ENCODE data around the gene SLC8A1.

DNA sequence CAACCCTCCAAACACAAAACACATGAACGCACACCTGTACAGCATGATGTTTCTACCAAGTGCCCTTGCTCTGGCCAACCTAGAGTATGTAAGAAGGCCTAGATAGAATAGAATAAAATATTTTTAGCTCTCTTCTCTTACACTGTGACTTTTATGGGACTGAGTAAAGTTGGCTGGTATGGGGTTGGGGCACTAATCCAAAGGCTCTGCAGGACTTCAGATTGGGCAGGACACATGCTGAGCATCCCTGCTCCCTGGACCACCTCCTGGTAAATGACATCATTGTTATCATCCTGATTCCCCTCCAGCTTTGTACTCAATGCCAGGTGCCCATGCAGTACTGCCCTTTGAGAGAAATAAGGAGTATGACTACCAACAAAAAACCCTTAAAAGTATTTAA is 322.2 kb downstream of the SLC8A1 start:
- TF ChIP-seq, protein P1, sequence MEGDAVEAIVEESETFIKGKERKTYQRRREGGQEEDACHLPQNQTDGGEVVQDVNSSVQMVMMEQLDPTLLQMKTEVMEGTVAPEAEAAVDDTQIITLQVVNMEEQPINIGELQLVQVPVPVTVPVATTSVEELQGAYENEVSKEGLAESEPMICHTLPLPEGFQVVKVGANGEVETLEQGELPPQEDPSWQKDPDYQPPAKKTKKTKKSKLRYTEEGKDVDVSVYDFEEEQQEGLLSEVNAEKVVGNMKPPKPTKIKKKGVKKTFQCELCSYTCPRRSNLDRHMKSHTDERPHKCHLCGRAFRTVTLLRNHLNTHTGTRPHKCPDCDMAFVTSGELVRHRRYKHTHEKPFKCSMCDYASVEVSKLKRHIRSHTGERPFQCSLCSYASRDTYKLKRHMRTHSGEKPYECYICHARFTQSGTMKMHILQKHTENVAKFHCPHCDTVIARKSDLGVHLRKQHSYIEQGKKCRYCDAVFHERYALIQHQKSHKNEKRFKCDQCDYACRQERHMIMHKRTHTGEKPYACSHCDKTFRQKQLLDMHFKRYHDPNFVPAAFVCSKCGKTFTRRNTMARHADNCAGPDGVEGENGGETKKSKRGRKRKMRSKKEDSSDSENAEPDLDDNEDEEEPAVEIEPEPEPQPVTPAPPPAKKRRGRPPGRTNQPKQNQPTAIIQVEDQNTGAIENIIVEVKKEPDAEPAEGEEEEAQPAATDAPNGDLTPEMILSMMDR (IDR thresholded peaks at IDR 0.05 in 4 of 5, conservative IDR thresholded peaks at IDR 0.05 in 1 of 5), result no peak
- no peak for TF ChIP-seq POLR2A (IDR thresholded peaks at IDR 0.05)
